Measurements from ENCODE around the gene TAF8. TPM values are rescaled to one million over a fixed set of nuclear protein-coding genes. Genes with fewer than 3 reads are reported as not detected.
A peak's percentile ranks its signal among the peaks of the same experiment; 100 is the strongest.

TAF8 gene
- total RNA-seq, 1 donor, result 16.3 TPM

- Histone ChIP-seq H3K36me3 (ENCODE audit: insufficient read depth, low read length) (no peaks in the 10 kb centered on the region), H3K27me3 (ENCODE audit: insufficient read depth, low read length) (no peaks in the 10 kb centered on the region), H3K4me3 (ENCODE audit: insufficient read depth, low read length) (no peak overlapping the region), H4K20me1 (ENCODE audit: insufficient read depth, low read length) (no peaks in the 10 kb centered on the region), H3K27ac (ENCODE audit: low read depth, low read length) (no peak overlapping the region), H3K79me2 (ENCODE audit: insufficient read depth, low read length) (no peaks in the 10 kb centered on the region), H3K9me3 (ENCODE audit: low read depth, low read length) (no peaks in the 10 kb centered on the region), H2AFZ (ENCODE audit: low read length) (no peak overlapping the region), H3K4me1 (ENCODE audit: insufficient read depth, low read length) (peaks cover 34% of the 10 kb centered on the region), H3K4me2 (ENCODE audit: insufficient read depth, low read length) (no peak overlapping the region)
- no peak for DNase-seq (ENCODE audit: insufficient read length, low spot score, missing footprints)
- no peak for TF ChIP-seq CTCF (IDR thresholded peaks at IDR 0.05; ENCODE audit: extremely low read depth, low read depth, low read length)
These were observed 67.5 kb downstream of the TAF8 start for GRCh38 chr6:42117843-42118161.

GRCh38 chr6:42118162-42119001 lies 68.1 kb downstream of the TAF8 start:
- Histone ChIP-seq H4K20me1 (ENCODE audit: insufficient read depth, low read length) (no peaks in the 10 kb centered on the region), H3K4me3 (ENCODE audit: insufficient read depth, low read length) (no peak overlapping the region), H3K4me1 (ENCODE audit: insufficient read depth, low read length) (peaks cover 40% of the 10 kb centered on the region), H3K27ac (ENCODE audit: low read depth, low read length) (no peak overlapping the region), H3K4me2 (ENCODE audit: insufficient read depth, low read length) (no peak overlapping the region), H3K79me2 (ENCODE audit: insufficient read depth, low read length) (no peaks in the 10 kb centered on the region), H3K36me3 (ENCODE audit: insufficient read depth, low read length) (no peaks in the 10 kb centered on the region), H3K27me3 (ENCODE audit: insufficient read depth, low read length) (no peaks in the 10 kb centered on the region), H2AFZ (ENCODE audit: low read length) (no peak overlapping the region), H3K9me3 (ENCODE audit: low read depth, low read length) (no peaks in the 10 kb centered on the region)
- peak; percentile 86 for DNase-seq (ENCODE audit: insufficient read length, low spot score, missing footprints)
- TF ChIP-seq CTCF (IDR thresholded peaks at IDR 0.05; ENCODE audit: extremely low read depth, low read depth, low read length), result no peak

- peak; percentile 79 for DNase-seq (ENCODE audit: insufficient read length, low spot score, missing footprints)
- Histone ChIP-seq H3K4me3 (ENCODE audit: insufficient read depth, low read length) (no peak overlapping the region), H3K36me3 (ENCODE audit: insufficient read depth, low read length) (no peaks in the 10 kb centered on the region), H4K20me1 (ENCODE audit: insufficient read depth, low read length) (no peaks in the 10 kb centered on the region), H3K4me2 (ENCODE audit: insufficient read depth, low read length) (peak overlapping the region; percentile 19), H3K4me1 (ENCODE audit: insufficient read depth, low read length) (peaks cover 32% of the 10 kb centered on the region), H3K9me3 (ENCODE audit: low read depth, low read length) (no peaks in the 10 kb centered on the region), H3K79me2 (ENCODE audit: insufficient read depth, low read length) (no peaks in the 10 kb centered on the region), H3K27ac (ENCODE audit: low read depth, low read length) (peak overlapping the region; percentile 2), H3K27me3 (ENCODE audit: insufficient read depth, low read length) (no peaks in the 10 kb centered on the region), H2AFZ (ENCODE audit: low read length) (no peak overlapping the region)
- TF ChIP-seq CTCF (IDR thresholded peaks at IDR 0.05; ENCODE audit: extremely low read depth, low read depth, low read length), result no peak
These were observed 70.9 kb downstream of the TAF8 start for GRCh38 chr6:42120895-42121865.
